HepG2 (cell line): ENCODE data around the gene C14orf93. TPM values are rescaled to one million over a fixed set of nuclear protein-coding genes. Genes with fewer than 3 reads are reported as not detected.

ENCODE experiments used
- ASH2L ChIP-seq: fragments of 300-600, 200-600 bp; sonication (generic); IDR thresholded peaks from 2 replicates; pipeline ENCODE4 v1.7.0; 2017; ENCODE audit warnings: low read depth, mild to moderate bottlenecking, moderate library complexity, mixed read lengths, low read length; ENCODE audit not compliant: insufficient read length
- BATF2 ChIP-seq: sonication (generic); formaldehyde crosslinking; IDR thresholded peaks from 2 replicates; pipeline ENCODE4 v1.8.0; 2022; ENCODE audit warnings: mild to moderate bottlenecking, missing genetic modification reagents, moderate library complexity
- CBX2 ChIP-seq, 2 experiments: fragments of 200-600 bp in 1 of 2; sonication (generic); formaldehyde crosslinking in 1 of 2; IDR thresholded peaks; 2 replicates each; pipeline versions ENCODE4 v1.7.0 to v1.8.1; 2018 to 2022; ENCODE audit warnings: low read depth in 2 of 2, low read length in 1 of 2, mild to moderate bottlenecking in 1 of 2, missing genetic modification reagents in 1 of 2
- DNMT3B ChIP-seq: conservative IDR thresholded peaks from 2 replicates; pipeline ENCODE4 v1.6.1; 2016; ENCODE audit warnings: missing biosample characterization, control low read depth
- DR1 ChIP-seq: sonication (generic); formaldehyde crosslinking; IDR thresholded peaks from 2 replicates; pipeline ENCODE4 v1.8.0; 2021; ENCODE audit warnings: mild to moderate bottlenecking, missing genetic modification reagents, inconsistent platforms
- ELK4 ChIP-seq: sonication (generic); formaldehyde crosslinking; IDR thresholded peaks from 2 replicates; pipeline ENCODE4 v1.9.0; 2021; ENCODE audit warnings: missing genetic modification reagents, borderline replicate concordance
- MATR3 ChIP-seq: sonication (generic); formaldehyde crosslinking; IDR thresholded peaks from 2 replicates; pipeline ENCODE4 v1.4.0; 2020; ENCODE audit warnings: missing genetic modification reagents
- MBNL3 ChIP-seq: fragments of 250-450 bp; sonication (Bioruptor Pico); conservative IDR thresholded peaks from 2 replicates; pipeline ENCODE4 v1.8.0; 2022; ENCODE audit warnings: mild to moderate bottlenecking, inconsistent platforms
- MTF2 ChIP-seq: sonication (generic); formaldehyde crosslinking; IDR thresholded peaks from 2 replicates; pipeline ENCODE4 v1.5.0; 2020; ENCODE audit warnings: missing genetic modification reagents, borderline replicate concordance
- NFRKB ChIP-seq: fragments of 450-650 bp; IDR thresholded peaks from 2 replicates; pipeline ENCODE4 v1.6.1; 2017
- POLR2A ChIP-seq, 2 experiments: IDR thresholded peaks; 2 replicates each; pipeline ENCODE4 v1.6.1; 2011; ENCODE audit warnings: low read depth in 2 of 2, low read length in 2 of 2, mild to moderate bottlenecking in 1 of 2, moderate library complexity in 1 of 2; ENCODE audit not compliant: insufficient read depth in 1 of 2
- RERE ChIP-seq: IDR thresholded peaks from 2 replicates; pipeline ENCODE4 v1.6.1; 2016; ENCODE audit warnings: low read depth, missing genetic modification reagents, missing compliant biosample characterization
- YY1 ChIP-seq: IDR thresholded peaks from 2 replicates; pipeline ENCODE4 v1.6.1; 2011; ENCODE audit warnings: low read length, low read depth, moderate library complexity, mild to moderate bottlenecking; ENCODE audit not compliant: insufficient read depth, insufficient replicate concordance
- ZNF496 ChIP-seq: sonication (generic); formaldehyde crosslinking; IDR thresholded peaks from 2 replicates; pipeline ENCODE4 v1.8.1; 2023; ENCODE audit warnings: mild to moderate bottlenecking, moderate library complexity, missing genetic modification reagents; ENCODE audit not compliant: insufficient replicate concordance
- ZNF589 ChIP-seq: sonication (generic); formaldehyde crosslinking; conservative IDR thresholded peaks from 2 replicates; pipeline ENCODE4 v1.8.0; 2022; ENCODE audit warnings: mild to moderate bottlenecking, moderate library complexity, missing genetic modification reagents
- ZNF614 ChIP-seq: IDR thresholded peaks from 2 replicates; pipeline ENCODE4 v1.6.1; 2018; ENCODE audit warnings: missing biosample characterization, missing genetic modification reagents, inconsistent platforms, borderline replicate concordance
- ZNF747 ChIP-seq: sonication (generic); formaldehyde crosslinking; IDR thresholded peaks from 2 replicates; pipeline ENCODE4 v1.8.1; 2023; ENCODE audit warnings: missing genetic modification reagents, mild to moderate bottlenecking, borderline replicate concordance
- ZNF75D ChIP-seq: sonication (generic); formaldehyde crosslinking; IDR thresholded peaks from 2 replicates; pipeline ENCODE4 v1.8.1; 2023; ENCODE audit warnings: missing genetic modification reagents, mild to moderate bottlenecking, borderline replicate concordance
- ZNF879 ChIP-seq: sonication (generic); formaldehyde crosslinking; IDR thresholded peaks from 2 replicates; pipeline ENCODE4 v1.8.1; 2023; ENCODE audit warnings: missing genetic modification reagents
- ZZZ3 ChIP-seq: sonication (generic); formaldehyde crosslinking; IDR thresholded peaks from 2 replicates; pipeline ENCODE4 v1.4.0; 2020; ENCODE audit warnings: missing genetic modification reagents, mild to moderate bottlenecking, borderline replicate concordance
- polyA plus RNA-seq, 8 experiments: library from polyadenylated mRNA; depleted of rRNA in 3 of 8; stranded (reverse) in 7 of 8; unstranded in 1 of 8; fragments of >200 nt; fragmentation: Illumina TruSeq in 4 of 8; extraction: Trizol in 4 of 8; gene quantifications; 2 replicates each; pipeline versions ENCODE4 v1.2.1 to v1.2.3, GENCODE V29; 2011 to 2016; ENCODE audit warnings: low read depth in 4 of 8, missing spikeins in 1 of 8, mixed read lengths in 1 of 8; ENCODE audit not compliant: insufficient read depth in 1 of 8
- total RNA-seq, 5 experiments: library from RNA; depleted of rRNA; stranded (reverse); fragments of >200 nt; fragmentation: Illumina TruSeq; extraction: Trizol; gene quantifications; 2 replicates each; pipeline ENCODE4 v1.2.3, GENCODE V29; 2016; ENCODE audit warnings: low read depth in 1 of 5

The C14orf93 gene
- total and polyA plus RNA-seq, 2 of the 13 experiments (the other 11 are each of a cell fraction or from before 2014, with no cell fraction given): 11.4 to 22.5 TPM

GRCh38 chr14:22977434-22977683 is 32.6 kb downstream of the C14orf93 start (continued):
- TF ChIP-seq BATF2 (CRISPR knock-in tag) (no peak), NFRKB (0 out of 2 replicates have a peak, but pooled peaks have one; percentile 18), ASH2L (peak; percentile 98), ZZZ3 (CRISPR knock-in tag) (no peak), YY1 (no peak), ZNF747 (CRISPR knock-in tag) (no peak), DR1 (no peak), CBX2 (IDR thresholded peaks at IDR 0.05; ENCODE audit: low read depth, low read length) (no peak), CBX2 (CRISPR knock-in tag; IDR thresholded peaks at IDR 0.05; ENCODE audit: low read depth) (no peak), RERE (no peak), MATR3 (CRISPR knock-in tag) (no peak), ZNF75D (CRISPR knock-in tag) (no peak), POLR2A (IDR thresholded peaks at IDR 0.05; ENCODE audit: insufficient read depth in 1 of 2, low read depth in 2 of 2, low read length in 2 of 2) (peak in 1 of 2 experiments; percentile 8; a peak in 1 of 4 replicates), ZNF614 (CRISPR knock-in tag) (no peak), DNMT3B (CRISPR knock-in tag) (peak; percentile 88; the same call in 1 of the 2 replicates), ELK4 (CRISPR knock-in tag) (no peak), ZNF589 (CRISPR knock-in tag) (no peak), ZNF879 (CRISPR knock-in tag) (no peak), MBNL3 (CRISPR knock-in tag) (no peak), ZNF496 (CRISPR knock-in tag) (no peak), MTF2 (CRISPR knock-in tag) (no peak)
